Erythroblast (primary cell): ENCODE data around the gene RCC1.

ENCODE experiments used
- GATA1 ChIP-seq: IDR thresholded peaks from 2 replicates; pipeline ENCODE4 v1.6.1; 2011; ENCODE audit warnings: low read depth, mild to moderate bottlenecking, control low read depth, low read length, moderate library complexity
- POLR2A ChIP-seq: IDR thresholded peaks from 2 replicates; pipeline ENCODE4 v1.6.1; 2011; ENCODE audit warnings: mild to moderate bottlenecking, low read length

- TF ChIP-seq POLR2A (no peak), GATA1 (no peak)
Observed at GRCh38 chr1:28526886-28527285, 21.0 kb downstream of the RCC1 start.
